ENCODE data around the gene SLC10A7. TPM values are rescaled to one million over a fixed set of nuclear protein-coding genes. Genes with fewer than 3 reads are reported as not detected.

Gene SLC10A7
- total RNA-seq, 5 donors from 2014 or later (not counting 1 experiment from before 2014, with no cell fraction given): 11.9 to 21.8 (median 16.1) TPM

DNA sequence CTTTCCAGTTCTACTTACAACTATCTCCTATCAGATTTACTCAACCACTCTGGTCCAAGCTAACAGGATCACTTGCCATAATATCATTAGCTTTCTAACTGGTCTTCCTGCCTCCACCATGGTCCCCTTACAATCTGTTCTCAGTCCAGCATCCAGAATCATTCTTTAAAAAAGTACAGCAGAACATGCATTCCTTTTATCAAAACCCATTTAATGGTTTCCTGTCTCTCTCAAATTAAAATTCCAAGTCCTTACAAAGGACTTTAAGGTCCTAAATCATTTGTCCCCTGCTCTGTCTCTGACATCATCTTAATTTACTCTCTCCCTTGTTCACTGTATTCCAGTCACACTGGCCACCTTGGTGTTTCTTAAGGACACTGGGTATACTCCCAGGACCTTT is 202.8 kb downstream of the SLC10A7 start:
- H3K27ac Mint-ChIP-seq: no peak overlapping the region
- no peaks in the 10 kb centered on the region for H3K27me3 Mint-ChIP-seq
- H3K36me3 ChIP-seq (ENCODE audit: control insufficient read depth in 2 of 2, extremely low read depth in 1 of 2, insufficient read depth in 1 of 2, low read length in 1 of 2): peaks cover 0 to 2% of the 10 kb centered on the region in 2 donors
- no peak for DNase-seq
- ChIA-PET CTCF (no interaction called here), POLR2A (interaction anchor here in 1 of 2 donors (0.6 kb wide), 1 partner anchor 854 kb away, joined by 3 read pairs; no protein-coding TSS in a partner anchor)
- peaks cover 25% of the 10 kb centered on the region for H3K36me3 Mint-ChIP-seq
- no peak overlapping the region for H3K4me3 ChIP-seq (ENCODE audit: control insufficient read depth in 1 of 2, extremely low read depth in 1 of 2, low read length in 1 of 2)
- no peaks in the 10 kb centered on the region for H3K9me3 Mint-ChIP-seq
- no peak overlapping the region for H3K4me3 Mint-ChIP-seq
- H3K27ac ChIP-seq (ENCODE audit: low read length): no peak overlapping the region
- peaks cover 0 to 2% (median 2%) of the 10 kb centered on the region in 3 donors for H3K4me1 Mint-ChIP-seq
- H3K4me1 ChIP-seq (ENCODE audit: control insufficient read depth in 1 of 2, extremely low read depth in 1 of 2, insufficient read depth in 2 of 2, low read length in 2 of 2): no peaks in the 10 kb centered on the region
- no peak for ATAC-seq (replicated peaks in 1 of 4)
- no peaks in the 10 kb centered on the region for H3K9me3 ChIP-seq
- H3K27me3 ChIP-seq (replicated peaks in 1 of 2; ENCODE audit: control insufficient read depth in 2 of 2, extremely low read depth in 1 of 2, insufficient read depth in 2 of 2, low read length in 1 of 2): no peaks in the 10 kb centered on the region

GRCh38 chr4:146317783-146318182 is 204.0 kb downstream of the SLC10A7 start:
- H3K4me3 Mint-ChIP-seq: no peak overlapping the region
- CTCF ChIA-PET: no interaction called here
- Histone ChIP-seq H3K27me3 (replicated peaks in 1 of 2; ENCODE audit: control insufficient read depth in 2 of 2, extremely low read depth in 1 of 2, insufficient read depth in 2 of 2, low read length in 1 of 2) (no peaks in the 10 kb centered on the region), H3K9me3 (no peaks in the 10 kb centered on the region), H3K36me3 (ENCODE audit: control insufficient read depth in 2 of 2, extremely low read depth in 1 of 2, insufficient read depth in 1 of 2, low read length in 1 of 2) (peaks cover 0 to under 1% of the 10 kb centered on the region in 2 donors), H3K4me1 (ENCODE audit: control insufficient read depth in 1 of 2, extremely low read depth in 1 of 2, insufficient read depth in 2 of 2, low read length in 2 of 2) (no peaks in the 10 kb centered on the region), H3K27ac (ENCODE audit: low read length) (no peak overlapping the region), H3K4me3 (ENCODE audit: control insufficient read depth in 1 of 2, extremely low read depth in 1 of 2, low read length in 1 of 2) (no peak overlapping the region)
- H3K27ac Mint-ChIP-seq: no peak overlapping the region
- no peak for ATAC-seq (replicated peaks in 1 of 4)
- H3K36me3 Mint-ChIP-seq: peaks cover 14% of the 10 kb centered on the region
- WGBS (ENCODE audit: insufficient coverage): 86% methylated on average over 1 of the region's 1 CpG
- POLR2A ChIA-PET: no interaction called here
- H3K4me1 Mint-ChIP-seq: peaks cover 0 to 2% (median 2%) of the 10 kb centered on the region in 3 donors
- H3K27me3 Mint-ChIP-seq: no peaks in the 10 kb centered on the region
- no peaks in the 10 kb centered on the region for H3K9me3 Mint-ChIP-seq
- DNase-seq: no peak

DNA sequence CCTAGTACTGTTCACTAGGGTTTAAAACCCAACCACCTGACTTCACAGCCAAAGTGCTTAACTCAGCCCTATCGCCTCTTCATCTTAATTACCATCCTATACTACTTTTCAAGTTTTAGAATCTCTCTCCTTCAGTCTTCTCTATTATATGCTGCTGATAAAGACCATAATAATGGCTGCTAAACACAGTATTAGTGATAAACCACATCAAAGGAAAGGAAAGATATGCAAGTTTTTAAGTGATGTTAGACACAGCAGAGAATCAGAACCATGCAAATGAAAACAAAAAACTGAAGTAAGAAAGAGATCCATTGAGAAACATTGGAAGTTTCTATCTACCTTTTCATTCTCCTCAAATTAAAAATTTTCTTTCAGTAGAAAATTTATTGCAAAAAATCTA is 206.6 kb downstream of the SLC10A7 start:
- Mint-ChIP-seq H3K36me3 (peaks cover 6% of the 10 kb centered on the region), H3K4me1 (peaks cover 0 to 2% (median 2%) of the 10 kb centered on the region in 3 donors), H3K9me3 (no peaks in the 10 kb centered on the region), H3K27ac (no peak overlapping the region), H3K4me3 (no peak overlapping the region), H3K27me3 (no peaks in the 10 kb centered on the region)
- ATAC-seq (replicated peaks in 1 of 4) (no peak), DNase-seq (no peak)
- H3K27me3 ChIP-seq (replicated peaks in 1 of 2; ENCODE audit: control insufficient read depth in 2 of 2, extremely low read depth in 1 of 2, insufficient read depth in 2 of 2, low read length in 1 of 2): no peaks in the 10 kb centered on the region
- ChIA-PET POLR2A (no interaction called here), CTCF (no interaction called here)
- WGBS (ENCODE audit: insufficient coverage): no CpG with 5 or more reads among the region's 1 CpG
- H3K9me3 ChIP-seq: no peaks in the 10 kb centered on the region
- no peaks in the 10 kb centered on the region for H3K36me3 ChIP-seq (ENCODE audit: control insufficient read depth in 2 of 2, extremely low read depth in 1 of 2, insufficient read depth in 1 of 2, low read length in 1 of 2)
- no peak overlapping the region for H3K27ac ChIP-seq (ENCODE audit: low read length)
- no peak overlapping the region for H3K4me3 ChIP-seq (ENCODE audit: control insufficient read depth in 1 of 2, extremely low read depth in 1 of 2, low read length in 1 of 2)
- H3K4me1 ChIP-seq (ENCODE audit: control insufficient read depth in 1 of 2, extremely low read depth in 1 of 2, insufficient read depth in 2 of 2, low read length in 2 of 2): no peaks in the 10 kb centered on the region

GRCh38 chr4:146311238-146311970 is 210.3 kb downstream of the SLC10A7 start:
- H3K9me3 ChIP-seq: no peaks in the 10 kb centered on the region
- H3K4me1 ChIP-seq (ENCODE audit: control insufficient read depth in 1 of 2, extremely low read depth in 1 of 2, insufficient read depth in 2 of 2, low read length in 2 of 2): no peaks in the 10 kb centered on the region
- Mint-ChIP-seq H3K4me3 (no peak overlapping the region), H3K4me1 (peaks cover 0 to 2% (median 2%) of the 10 kb centered on the region in 3 donors), H3K9me3 (no peaks in the 10 kb centered on the region), H3K27ac (no peak overlapping the region), H3K27me3 (no peaks in the 10 kb centered on the region), H3K36me3 (peaks cover 9% of the 10 kb centered on the region)
- no peaks in the 10 kb centered on the region for H3K36me3 ChIP-seq (ENCODE audit: control insufficient read depth in 2 of 2, extremely low read depth in 1 of 2, insufficient read depth in 1 of 2, low read length in 1 of 2)
- ChIA-PET CTCF (interaction anchor here in 1 of 2 donors (0.5 kb wide), 1 partner anchor 78 kb away, joined by 5 read pairs; no protein-coding TSS in a partner anchor), POLR2A (no interaction called here)
- no peaks in the 10 kb centered on the region for H3K27me3 ChIP-seq (replicated peaks in 1 of 2; ENCODE audit: control insufficient read depth in 2 of 2, extremely low read depth in 1 of 2, insufficient read depth in 2 of 2, low read length in 1 of 2)
- no peak overlapping the region for H3K4me3 ChIP-seq (ENCODE audit: control insufficient read depth in 1 of 2, extremely low read depth in 1 of 2, low read length in 1 of 2)
- no peak for ATAC-seq (replicated peaks in 1 of 4)
- no CpG with 5 or more reads among the region's 3 CpGs for WGBS (ENCODE audit: insufficient coverage)
- no peak overlapping the region for H3K27ac ChIP-seq (ENCODE audit: low read length)
- DNase-seq: no peak

GRCh38 chr4:146310319-146311021 is 211.3 kb downstream of the SLC10A7 start:
- peaks cover 0 to 2% (median 2%) of the 10 kb centered on the region in 3 donors for H3K4me1 Mint-ChIP-seq

DNA sequence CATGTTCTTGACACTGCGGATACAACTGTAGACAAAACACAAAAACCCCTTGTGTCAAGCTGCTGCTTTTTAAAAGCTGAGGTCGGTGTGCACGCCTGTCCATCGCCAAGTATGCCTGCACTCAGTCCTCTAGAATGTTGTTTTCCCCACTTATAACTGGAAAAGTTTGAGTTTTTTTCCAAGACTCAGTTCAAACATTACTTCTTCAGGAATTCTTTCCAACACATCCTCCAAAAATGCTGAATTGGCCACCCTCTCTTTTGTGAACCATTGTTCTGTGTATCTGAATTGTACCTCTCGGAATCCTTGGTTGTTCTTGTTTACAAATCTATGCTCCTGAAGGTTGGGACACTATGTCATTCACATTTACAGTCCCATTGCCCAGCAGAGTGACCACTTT is 212.8 kb downstream of the SLC10A7 start:
- Mint-ChIP-seq H3K27ac (no peak overlapping the region), H3K9me3 (no peaks in the 10 kb centered on the region), H3K27me3 (no peaks in the 10 kb centered on the region), H3K4me3 (no peak overlapping the region), H3K4me1 (no peaks in the 10 kb centered on the region), H3K36me3 (peaks cover 17% of the 10 kb centered on the region)
- H3K9me3 ChIP-seq: no peaks in the 10 kb centered on the region
- H3K4me1 ChIP-seq (ENCODE audit: control insufficient read depth in 1 of 2, extremely low read depth in 1 of 2, insufficient read depth in 2 of 2, low read length in 2 of 2): no peaks in the 10 kb centered on the region
- WGBS (ENCODE audit: insufficient coverage): 93% methylated on average over 5 of the region's 5 CpGs
- H3K27ac ChIP-seq (ENCODE audit: low read length): no peak overlapping the region
- POLR2A ChIA-PET: no interaction called here
- H3K4me3 ChIP-seq (ENCODE audit: control insufficient read depth in 1 of 2, extremely low read depth in 1 of 2, low read length in 1 of 2): no peak overlapping the region
- ATAC-seq (replicated peaks in 1 of 4): no peak
- DNase-seq: no peak
- no peaks in the 10 kb centered on the region for H3K27me3 ChIP-seq (replicated peaks in 1 of 2; ENCODE audit: control insufficient read depth in 2 of 2, extremely low read depth in 1 of 2, insufficient read depth in 2 of 2, low read length in 1 of 2)
- CTCF ChIA-PET: no interaction called here
- no peaks in the 10 kb centered on the region for H3K36me3 ChIP-seq (ENCODE audit: control insufficient read depth in 2 of 2, extremely low read depth in 1 of 2, insufficient read depth in 1 of 2, low read length in 1 of 2)

More at GRCh38 chr4:146310319-146311021, 211.3 kb downstream of the SLC10A7 start:
- Histone ChIP-seq H3K27me3 (replicated peaks in 1 of 2; ENCODE audit: control insufficient read depth in 2 of 2, extremely low read depth in 1 of 2, insufficient read depth in 2 of 2, low read length in 1 of 2) (no peaks in the 10 kb centered on the region), H3K27ac (ENCODE audit: low read length) (no peak overlapping the region), H3K4me1 (ENCODE audit: control insufficient read depth in 1 of 2, extremely low read depth in 1 of 2, insufficient read depth in 2 of 2, low read length in 2 of 2) (no peaks in the 10 kb centered on the region), H3K4me3 (ENCODE audit: control insufficient read depth in 1 of 2, extremely low read depth in 1 of 2, low read length in 1 of 2) (no peak overlapping the region), H3K9me3 (no peaks in the 10 kb centered on the region), H3K36me3 (ENCODE audit: control insufficient read depth in 2 of 2, extremely low read depth in 1 of 2, insufficient read depth in 1 of 2, low read length in 1 of 2) (no peaks in the 10 kb centered on the region)
- ChIA-PET CTCF (no interaction called here), POLR2A (no interaction called here)
- Mint-ChIP-seq H3K36me3 (peaks cover 13% of the 10 kb centered on the region), H3K27me3 (no peaks in the 10 kb centered on the region), H3K4me3 (no peak overlapping the region), H3K27ac (no peak overlapping the region), H3K9me3 (no peaks in the 10 kb centered on the region)
- ATAC-seq (replicated peaks in 1 of 4) (no peak), DNase-seq (no peak)

All from T-cell (primary cell).